GM12873 (cell line): ENCODE measurements around the gene STAC3.

Experiments used
- TF ChIP-seq, protein P1 (sequence below): IDR thresholded peaks from 2 replicates; pipeline ENCODE4 v1.5.1; 2012; ENCODE audit warnings: low read depth, mild to moderate bottlenecking, moderate library complexity, low read length, control low read depth; ENCODE audit not compliant: insufficient read depth; ENCODE audit errors: missing control alignments

STAC3 gene

DNA sequence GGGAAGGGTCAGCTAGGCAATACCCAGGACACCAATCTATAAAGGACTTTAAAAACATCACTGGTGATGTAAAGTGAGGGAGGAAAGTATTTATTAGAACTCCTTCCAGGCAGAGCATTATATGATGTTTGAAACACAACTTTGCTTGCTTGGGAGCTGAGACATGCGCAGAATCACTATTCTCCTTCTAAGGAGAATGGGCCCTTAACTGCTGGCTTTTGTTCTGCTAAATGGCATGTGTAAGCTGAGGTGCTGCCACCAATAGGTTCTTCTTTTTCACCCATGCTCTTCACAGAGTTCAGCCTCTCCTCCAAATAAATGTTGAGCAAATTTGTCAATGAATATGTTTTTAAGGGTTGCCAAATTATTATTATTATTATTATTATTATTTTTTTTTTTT, 3.9 kb downstream of the STAC3 start:
- TF ChIP-seq, protein P1, sequence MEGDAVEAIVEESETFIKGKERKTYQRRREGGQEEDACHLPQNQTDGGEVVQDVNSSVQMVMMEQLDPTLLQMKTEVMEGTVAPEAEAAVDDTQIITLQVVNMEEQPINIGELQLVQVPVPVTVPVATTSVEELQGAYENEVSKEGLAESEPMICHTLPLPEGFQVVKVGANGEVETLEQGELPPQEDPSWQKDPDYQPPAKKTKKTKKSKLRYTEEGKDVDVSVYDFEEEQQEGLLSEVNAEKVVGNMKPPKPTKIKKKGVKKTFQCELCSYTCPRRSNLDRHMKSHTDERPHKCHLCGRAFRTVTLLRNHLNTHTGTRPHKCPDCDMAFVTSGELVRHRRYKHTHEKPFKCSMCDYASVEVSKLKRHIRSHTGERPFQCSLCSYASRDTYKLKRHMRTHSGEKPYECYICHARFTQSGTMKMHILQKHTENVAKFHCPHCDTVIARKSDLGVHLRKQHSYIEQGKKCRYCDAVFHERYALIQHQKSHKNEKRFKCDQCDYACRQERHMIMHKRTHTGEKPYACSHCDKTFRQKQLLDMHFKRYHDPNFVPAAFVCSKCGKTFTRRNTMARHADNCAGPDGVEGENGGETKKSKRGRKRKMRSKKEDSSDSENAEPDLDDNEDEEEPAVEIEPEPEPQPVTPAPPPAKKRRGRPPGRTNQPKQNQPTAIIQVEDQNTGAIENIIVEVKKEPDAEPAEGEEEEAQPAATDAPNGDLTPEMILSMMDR: no peak

DNA sequence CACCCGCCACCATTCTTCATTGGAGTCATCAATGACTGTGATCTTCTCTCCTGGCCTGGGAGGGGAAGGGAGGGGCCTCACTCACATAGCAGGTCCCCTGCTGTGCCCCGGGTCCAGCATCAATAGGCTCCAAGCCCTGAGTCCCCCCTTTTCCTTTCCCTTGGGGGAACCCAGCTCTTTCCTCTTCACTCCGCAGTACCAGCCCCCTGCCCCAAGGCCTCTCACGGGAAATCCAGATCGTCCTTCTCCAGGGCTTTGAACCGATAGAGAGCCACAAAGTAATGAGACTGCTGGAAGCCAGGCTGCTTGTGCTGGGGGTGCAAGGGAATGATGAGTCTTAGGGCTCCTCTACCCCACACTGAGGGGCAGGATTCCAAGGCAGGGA, 6.7 kb downstream of the STAC3 start:
- TF ChIP-seq, protein P1: no peak

DNA sequence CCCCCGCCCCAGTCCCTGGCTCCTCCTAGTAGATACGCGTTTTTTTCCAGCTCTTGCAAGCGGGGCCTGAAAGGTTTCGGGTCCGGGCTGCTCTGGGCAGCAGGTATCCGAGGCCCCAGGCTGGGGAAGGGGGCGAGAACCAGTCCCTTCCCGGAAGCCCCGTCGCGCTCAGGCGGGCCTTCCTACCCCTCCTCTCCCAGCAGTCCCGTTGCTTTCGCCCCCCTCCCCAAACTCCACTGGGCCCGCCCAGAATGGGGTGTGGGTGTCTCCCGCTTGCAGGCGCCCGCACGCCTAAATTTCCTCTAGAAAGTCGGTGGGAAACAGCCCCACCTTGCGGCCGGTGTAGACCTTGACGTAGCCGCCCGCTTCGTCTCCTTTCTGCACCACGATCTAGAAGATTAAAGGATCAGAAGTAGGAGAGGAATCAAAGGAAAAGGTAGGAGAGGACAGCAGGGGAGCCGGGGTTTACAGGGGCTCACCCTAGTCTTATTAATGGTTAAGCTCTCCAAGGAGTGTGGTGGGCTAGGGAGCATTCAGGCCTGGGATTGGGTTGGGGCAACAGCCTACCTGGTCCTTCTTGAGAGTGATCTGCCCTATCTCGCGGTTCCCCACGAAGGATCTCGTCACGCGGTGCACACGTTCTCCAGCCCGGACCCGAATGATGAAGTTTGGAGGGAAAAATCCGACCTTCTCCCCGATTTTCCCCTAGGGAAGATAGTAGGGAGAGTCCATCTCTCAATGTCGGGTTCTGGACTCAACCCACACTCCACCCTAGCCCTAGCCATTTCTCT, 7.3 kb downstream of the STAC3 start:
- TF ChIP-seq, protein P1: peak; percentile 80

DNA sequence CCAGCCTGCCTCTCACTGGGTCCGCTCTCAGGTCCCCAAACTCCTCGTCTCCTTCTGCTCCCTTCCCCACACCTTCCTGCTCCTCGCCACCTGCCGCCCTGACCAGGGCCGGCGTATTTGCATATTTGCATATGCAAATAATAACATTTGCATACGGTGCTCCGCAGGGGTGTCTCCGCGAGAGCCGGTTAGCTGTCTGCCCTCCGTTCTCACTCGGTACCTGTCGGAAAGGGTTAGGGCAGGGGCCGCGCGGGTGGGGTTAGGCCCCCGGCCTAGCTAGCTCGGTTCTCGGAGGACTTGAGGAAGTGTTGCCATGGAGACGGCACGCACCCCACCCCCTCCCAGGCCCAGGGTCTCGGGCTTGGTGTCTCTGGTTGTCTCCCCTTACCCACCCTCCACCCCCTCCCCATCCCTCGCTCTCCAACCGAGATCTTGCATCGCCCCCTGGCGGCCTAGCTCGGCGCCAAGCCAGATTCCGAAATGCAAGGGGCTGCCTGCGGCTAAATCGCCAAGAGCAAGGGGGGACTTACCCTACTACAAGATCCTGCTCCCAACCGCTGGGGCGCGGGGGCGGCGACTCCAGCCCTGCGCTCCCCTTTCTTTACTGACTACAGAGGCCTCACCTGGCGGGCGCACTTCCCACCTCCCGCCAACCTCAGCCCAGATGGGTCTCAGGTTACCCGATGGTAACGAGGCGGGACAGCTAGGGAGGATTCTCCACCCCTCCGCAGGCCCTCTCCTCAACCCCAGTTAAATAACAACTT, 8.1 kb downstream of the STAC3 start:
- TF ChIP-seq, protein P1: peak; percentile 82

DNA sequence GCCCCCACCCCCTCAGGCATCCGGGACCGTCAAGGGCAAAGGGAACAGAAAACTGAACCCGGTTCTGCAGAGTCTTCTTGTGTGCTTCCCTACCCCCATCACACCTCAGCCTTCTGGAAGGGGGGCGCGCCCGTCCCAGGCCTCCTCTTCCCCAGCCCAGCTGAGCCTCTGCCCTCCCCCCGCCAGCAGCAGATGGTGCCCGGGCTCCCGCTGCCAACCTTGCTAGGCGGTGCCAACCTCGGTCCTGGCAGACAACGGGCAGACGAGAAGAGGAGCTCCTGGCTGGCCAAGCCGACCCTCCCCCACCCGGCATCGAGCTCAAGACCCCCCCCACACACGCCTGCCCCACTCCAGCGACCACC, 8.7 kb downstream of the STAC3 start:
- TF ChIP-seq, protein P1: no peak

DNA sequence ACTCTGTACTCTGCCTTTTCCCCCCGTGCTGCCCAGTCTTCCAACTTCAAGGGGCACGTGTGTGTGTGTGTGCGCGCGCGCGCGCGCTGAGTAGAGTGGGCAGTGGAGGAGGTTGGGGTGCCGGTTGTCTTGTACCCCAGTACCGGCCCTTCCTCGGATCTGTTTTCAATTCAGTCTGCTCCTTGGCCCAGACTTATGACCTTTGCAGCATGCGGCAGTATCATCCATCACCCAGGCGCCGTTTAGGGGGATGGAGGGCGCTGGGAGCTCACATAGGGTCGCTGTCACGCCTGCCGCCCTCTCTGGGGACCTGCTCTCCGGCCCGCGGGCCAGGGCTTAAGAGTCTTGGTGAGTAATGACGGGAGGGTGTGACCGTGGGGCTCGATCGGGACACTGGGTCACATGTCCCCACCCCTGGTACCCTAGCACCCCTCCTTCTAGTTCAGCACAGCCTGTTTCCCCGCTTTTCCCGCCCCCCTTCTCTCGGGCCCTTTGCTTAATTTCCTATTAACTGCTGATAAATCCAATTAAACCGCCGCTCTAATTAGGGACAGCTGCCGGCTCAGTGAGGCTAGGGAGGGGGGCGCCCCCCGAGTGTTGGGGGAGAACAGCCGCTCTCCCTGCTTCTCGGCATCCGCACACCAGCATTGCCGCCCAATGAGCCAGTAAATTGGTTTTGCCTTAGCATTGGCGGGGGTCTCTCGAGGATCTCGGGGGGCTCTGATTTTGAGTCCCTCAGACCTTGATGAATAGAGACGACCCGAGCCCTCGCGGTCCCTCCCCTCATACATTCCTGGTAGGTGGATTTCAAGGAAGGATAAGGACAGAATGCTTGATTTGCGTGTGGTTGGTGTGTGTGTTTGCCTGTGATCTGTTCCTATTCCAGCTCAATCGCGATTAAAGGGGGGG, 9.3 kb downstream of the STAC3 start:
- TF ChIP-seq, protein P1: no peak

DNA sequence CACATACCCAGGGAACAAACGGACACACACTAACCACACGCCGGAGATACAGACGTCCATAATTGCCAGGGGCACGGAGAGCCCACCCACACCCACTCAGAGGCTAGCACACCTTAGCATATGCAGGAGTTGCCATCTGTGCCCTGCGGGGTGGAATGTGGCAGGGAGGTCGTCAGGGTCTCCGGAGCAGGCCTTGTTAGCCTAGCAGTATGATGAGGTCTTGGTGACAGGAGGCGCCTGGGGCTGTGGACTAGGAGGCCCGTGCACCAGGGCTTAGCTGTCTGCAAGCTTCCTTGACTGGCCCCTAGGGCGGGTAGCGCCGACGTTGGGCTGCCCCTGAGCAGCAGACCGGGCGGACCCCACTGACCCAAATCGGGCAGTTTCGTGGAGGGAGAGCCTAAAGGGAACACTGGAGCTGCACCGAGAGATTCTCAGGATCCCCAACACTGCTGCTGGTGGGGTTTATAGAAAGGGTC, 10.0 kb downstream of the STAC3 start:
- TF ChIP-seq, protein P1: no peak
